ENCODE measurements around the gene AP2A2. TPM values are rescaled to one million over a fixed set of nuclear protein-coding genes. Genes with fewer than 3 reads are reported as not detected.

The AP2A2 gene
- polyA plus RNA-seq, 3 donors, result 5.7 to 61.0 (median 8.2) TPM

GRCh38 chr11:913043-913442 lies 12.6 kb upstream of the AP2A2 start:
- Histone ChIP-seq H3K27me3 (ENCODE audit: control insufficient read depth in 2 of 2, insufficient read depth in 2 of 2, low read length in 2 of 2) (no peaks in the 10 kb centered on the region), H3K9me3 (replicated peaks in 1 of 2; ENCODE audit: control insufficient read depth in 1 of 2, insufficient read depth in 1 of 2, low read length in 2 of 2) (no peaks in the 10 kb centered on the region), H3K79me2 (ENCODE audit: insufficient read depth, low read length) (peaks cover 16% of the 10 kb centered on the region), H2AFZ (ENCODE audit: insufficient read depth, low read depth, low read length, poor library complexity, severe bottlenecking) (no peak overlapping the region), H3K27ac (ENCODE audit: low read depth in 1 of 2, low read length in 2 of 2) (no peak overlapping the region), H3K4me2 (replicated peaks; ENCODE audit: extremely low read depth, low read length, poor library complexity, severe bottlenecking) (no peak overlapping the region), H3K4me1 (ENCODE audit: control insufficient read depth in 1 of 2, insufficient read depth in 2 of 2, low read length in 2 of 2) (peaks cover 19 to 47% of the 10 kb centered on the region in 2 donors), H3K36me3 (replicated peaks in 1 of 2; ENCODE audit: control insufficient read depth in 1 of 2, insufficient read depth in 2 of 2, low read length in 2 of 2) (no peaks in the 10 kb centered on the region), H4K20me1 (ENCODE audit: insufficient read depth, low read length) (no peaks in the 10 kb centered on the region), H3K4me3 (replicated peaks in 1 of 3; ENCODE audit: low read depth in 2 of 3, low read length in 3 of 3) (no peak overlapping the region), H3K9ac (ENCODE audit: insufficient read depth, low read length, poor library complexity, severe bottlenecking) (no peak overlapping the region)
- Mint-ChIP-seq H3K9me3 (peaks cover 0 to 2% (median 0%) of the 10 kb centered on the region in 7 donors), H3K27ac (peak overlapping the region in 1 of 7 donors; percentile 6), H3K4me1 (peaks cover 38% of the 10 kb centered on the region), H3K36me3 (no peaks in the 10 kb centered on the region), H3K27me3 (ENCODE audit: low read depth in 3 of 3) (peaks cover 0 to 4% (median 0%) of the 10 kb centered on the region in 3 donors), H3K4me3 (no peak overlapping the region)
- no peak for TF ChIP-seq CTCF (IDR thresholded peaks at IDR 0.05)
- DNase-seq, result no peak
- intact Hi-C loops (cut with micrococcal nuclease), result no loop called here
- 93% methylated on average over 3 of the region's 4 CpGs for WGBS (ENCODE audit: insufficient coverage)

GRCh38 chr11:914204-914603 lies 11.5 kb upstream of the AP2A2 start:
- H3K27me3 ChIP-seq (ENCODE audit: control insufficient read depth in 2 of 2, insufficient read depth in 2 of 2, low read length in 2 of 2), result no peaks in the 10 kb centered on the region
- no peak overlapping the region for H3K9ac ChIP-seq (ENCODE audit: insufficient read depth, low read length, poor library complexity, severe bottlenecking)
- WGBS (ENCODE audit: insufficient coverage), result 98% methylated on average over 5 of the region's 5 CpGs
- Mint-ChIP-seq H3K36me3 (no peaks in the 10 kb centered on the region), H3K27ac (no peak overlapping the region), H3K4me1 (peaks cover 32% of the 10 kb centered on the region), H3K9me3 (peaks cover 0 to 3% (median 0%) of the 10 kb centered on the region in 7 donors), H3K27me3 (ENCODE audit: low read depth in 3 of 3) (no peaks in the 10 kb centered on the region), H3K4me3 (no peak overlapping the region)
- no peaks in the 10 kb centered on the region for H3K9me3 ChIP-seq (replicated peaks in 1 of 2; ENCODE audit: control insufficient read depth in 1 of 2, insufficient read depth in 1 of 2, low read length in 2 of 2)
- intact Hi-C loops (cut with micrococcal nuclease), result no loop called here
- no peak overlapping the region for H3K4me3 ChIP-seq (replicated peaks in 1 of 3; ENCODE audit: low read depth in 2 of 3, low read length in 3 of 3)
- H3K4me1 ChIP-seq (ENCODE audit: control insufficient read depth in 1 of 2, insufficient read depth in 2 of 2, low read length in 2 of 2), result peaks cover 19 to 47% of the 10 kb centered on the region in 2 donors
- H3K79me2 ChIP-seq (ENCODE audit: insufficient read depth, low read length), result peaks cover 14% of the 10 kb centered on the region
- no peak for DNase-seq
- no peak overlapping the region for H2AFZ ChIP-seq (ENCODE audit: insufficient read depth, low read depth, low read length, poor library complexity, severe bottlenecking)
- no peaks in the 10 kb centered on the region for H4K20me1 ChIP-seq (ENCODE audit: insufficient read depth, low read length)
- TF ChIP-seq CTCF (IDR thresholded peaks at IDR 0.05), result no peak
- no peaks in the 10 kb centered on the region for H3K36me3 ChIP-seq (replicated peaks in 1 of 2; ENCODE audit: control insufficient read depth in 1 of 2, insufficient read depth in 2 of 2, low read length in 2 of 2)
- no peak overlapping the region for H3K4me2 ChIP-seq (replicated peaks; ENCODE audit: extremely low read depth, low read length, poor library complexity, severe bottlenecking)
- no peak overlapping the region for H3K27ac ChIP-seq (ENCODE audit: low read depth in 1 of 2, low read length in 2 of 2)

Data from CD14-positive monocyte (primary cell).